Measurements from ENCODE around the gene ASXL2. TPM values are rescaled to one million over a fixed set of nuclear protein-coding genes. Genes with fewer than 3 reads are reported as not detected.
A peak's percentile ranks its signal among the peaks of the same experiment; 100 is the strongest.

The ASXL2 gene
- total and polyA plus RNA-seq, 2 of the 13 experiments (the other 11 are each of a cell fraction or from before 2014, with no cell fraction given): 12.1 to 19.2 TPM

- TF ChIP-seq ZNF773 (CRISPR knock-in tag; IDR thresholded peaks at IDR 0.05; ENCODE audit: borderline replicate concordance) (no peak), ZEB1 (IDR thresholded peaks at IDR 0.05; ENCODE audit: insufficient replicate concordance, low read depth) (no peak), ZNF431 (CRISPR knock-in tag; IDR thresholded peaks at IDR 0.05; ENCODE audit: borderline replicate concordance, low read depth) (peak; percentile 27; the same call in 1 of the 2 replicates), MLLT10 (CRISPR knock-in tag; IDR thresholded peaks at IDR 0.05) (no peak), TBL1XR1 (IDR thresholded peaks at IDR 0.05; ENCODE audit: borderline replicate concordance, low read length, partially characterized antibody) (no peak), ZNF205 (CRISPR knock-in tag; IDR thresholded peaks at IDR 0.05) (no peak), ARID3A (IDR thresholded peaks at IDR 0.05; ENCODE audit: low read depth, low read length) (0 out of 2 replicates have a peak, but pooled peaks have one; percentile 3), SMARCE1 (IDR thresholded peaks at IDR 0.05; ENCODE audit: borderline replicate concordance) (no peak), GZF1 (CRISPR knock-in tag; IDR thresholded peaks at IDR 0.05) (peak; percentile 81), NAIF1 (CRISPR knock-in tag; IDR thresholded peaks at IDR 0.05; ENCODE audit: borderline replicate concordance) (peak; percentile 30; the same call in 1 of the 2 replicates), TCF7 (IDR thresholded peaks at IDR 0.05; ENCODE audit: low read depth) (no peak), ZHX2 (IDR thresholded peaks at IDR 0.05; ENCODE audit: low read depth) (peak; percentile 48; the same call in 1 of the 2 replicates), ZHX2 (CRISPR knock-in tag; IDR thresholded peaks at IDR 0.05; ENCODE audit: borderline replicate concordance) (no peak), ZNF296 (CRISPR knock-in tag; conservative IDR thresholded peaks at IDR 0.05) (no peak), ZNF260 (CRISPR knock-in tag; IDR thresholded peaks at IDR 0.05; ENCODE audit: borderline replicate concordance, low read depth) (no peak), FOXK1 (CRISPR knock-in tag; IDR thresholded peaks at IDR 0.05; ENCODE audit: borderline replicate concordance, low read depth) (peak; percentile 39; the same call in 1 of the 2 replicates), PREB (CRISPR knock-in tag; IDR thresholded peaks at IDR 0.05) (no peak), DZIP1 (CRISPR knock-in tag; IDR thresholded peaks at IDR 0.05) (no peak; the same call in 1 of the 2 replicates)
Observed at GRCh38 chr2:25878361-25879132, at the start of gene ASXL2 (continued).
